GM23248 (cell line): Measurements from ENCODE around the gene C17orf114.
A peak's percentile ranks its signal among the peaks of the same experiment; 100 is the strongest.

Source experiments
- DNase-seq: peaks from one replicate; pipeline ENCODE4 v3.0.0-alpha.2; 2015
- H2AFZ ChIP-seq: fragments of 200-600 bp; sonication (generic); 2 replicates; pipeline ENCODE4 v1.6.1; 2016; ENCODE audit warnings: antibody characterized with exemption
- H3F3A ChIP-seq: fragments of 200-600 bp; sonication (generic); 2 replicates; pipeline ENCODE4 v1.6.1; 2016; ENCODE audit warnings: mild to moderate bottlenecking, antibody characterized with exemption, mixed run types; ENCODE audit not compliant: insufficient read depth
- H3K27ac ChIP-seq: fragments of 200-600 bp; sonication (generic); 2 replicates; pipeline ENCODE4 v1.5.1; 2016; ENCODE audit warnings: mild to moderate bottlenecking
- H3K27me3 ChIP-seq: fragments of 200-600 bp; sonication (generic); replicated peaks from 2 replicates; pipeline ENCODE4 v1.6.1; 2016; ENCODE audit warnings: mild to moderate bottlenecking; ENCODE audit not compliant: insufficient read depth
- H3K36me3 ChIP-seq: fragments of 200-600 bp; sonication (generic); 2 replicates; pipeline ENCODE4 v1.6.1; 2016; ENCODE audit warnings: low read depth, mild to moderate bottlenecking
- H3K4me1 ChIP-seq: fragments of 200-600 bp; sonication (generic); 2 replicates; pipeline ENCODE4 v1.6.1; 2016; ENCODE audit warnings: mild to moderate bottlenecking; ENCODE audit not compliant: insufficient read depth
- H3K4me2 ChIP-seq: fragments of 200-600 bp; sonication (generic); one replicate; pipeline ENCODE4 v1.6.1; 2016; ENCODE audit warnings: mild to moderate bottlenecking; ENCODE audit not compliant: unreplicated experiment
- H3K4me3 ChIP-seq: fragments of 200-600 bp; sonication (generic); 2 replicates; pipeline ENCODE4 v1.5.1; 2016; ENCODE audit warnings: mild to moderate bottlenecking
- H3K79me2 ChIP-seq: fragments of 200-600 bp; sonication (generic); 2 replicates; pipeline ENCODE4 v1.6.1; 2016; ENCODE audit warnings: mild to moderate bottlenecking; ENCODE audit not compliant: insufficient read depth
- H3K9ac ChIP-seq: fragments of 200-600 bp; sonication (generic); 2 replicates; pipeline ENCODE4 v1.6.1; 2016; ENCODE audit warnings: mild to moderate bottlenecking
- H3K9me2 ChIP-seq: fragments of 200-600 bp; sonication (generic); 2 replicates; pipeline ENCODE4 v1.6.1; 2016; ENCODE audit warnings: mixed run types, mild to moderate bottlenecking, moderate library complexity; ENCODE audit not compliant: insufficient read depth
- H3K9me3 ChIP-seq: fragments of 200-600 bp; sonication (generic); one replicate; pipeline ENCODE4 v1.6.1; 2017; ENCODE audit warnings: low read depth
- H4K20me1 ChIP-seq: fragments of 200-600 bp; sonication (generic); 2 replicates; pipeline ENCODE4 v1.6.0; 2016; ENCODE audit not compliant: insufficient read depth
- EZH2 ChIP-seq: fragments of 200-600 bp; sonication (generic); IDR thresholded peaks from 2 replicates; pipeline ENCODE4 v1.6.1; 2018; ENCODE audit warnings: antibody characterized with exemption, mild to moderate bottlenecking; ENCODE audit not compliant: insufficient read depth, poor library complexity, severe bottlenecking
- EZH2phosphoT487 ChIP-seq: fragments of 200-600 bp; sonication (generic); IDR thresholded peaks from 2 replicates; pipeline ENCODE4 v1.6.1; 2018; ENCODE audit warnings: antibody characterized with exemption, moderate library complexity, mild to moderate bottlenecking, low read depth; ENCODE audit not compliant: insufficient read depth
- WGBS, 2 experiments: methylation state at CpG; one replicate each; pipeline ENCODE4 v1.1.6; 2015 to 2017; ENCODE audit warnings: low lambda C conversion rate in 2 of 2, low coverage in 1 of 2; ENCODE audit errors: missing lambda C conversion rate in 2 of 2; 5-methylcytosine and 5-hydroxymethylcytosine counted together
- in situ Hi-C: fragments of 300-500 bp; cut with MboI; formaldehyde crosslinking; loops from 2 replicates; pipeline ENCODE4 v1.15.0; 2020

The C17orf114 gene

GRCh38 chr17:4811471-4811870, 9.3 kb upstream of the C17orf114 start:
- no peak overlapping the region for H3K4me2 ChIP-seq
- no peak for DNase-seq
- no peaks in the 10 kb centered on the region for H4K20me1 ChIP-seq
- H3K4me1 ChIP-seq, result no peaks in the 10 kb centered on the region
- no peaks in the 10 kb centered on the region for H3K79me2 ChIP-seq
- WGBS, 2 experiments, result 90 to 94% methylated on average over 12 of the region's 12 CpGs
- H3K36me3 ChIP-seq, result no peaks in the 10 kb centered on the region
- no peaks in the 10 kb centered on the region for H3K9me2 ChIP-seq
- H3K27ac ChIP-seq, result no peak overlapping the region
- no peaks in the 10 kb centered on the region for H3K9me3 ChIP-seq
- H3K27me3 ChIP-seq, result no peaks in the 10 kb centered on the region
- no peak overlapping the region for H2AFZ ChIP-seq
- no peaks in the 10 kb centered on the region for H3F3A ChIP-seq
- no peak overlapping the region for H3K4me3 ChIP-seq
- in situ Hi-C loops, result no loop called here
- H3K9ac ChIP-seq, result no peak overlapping the region
- TF ChIP-seq EZH2 (no peak), EZH2phosphoT487 (no peak)

GRCh38 chr17:4810696-4811290, 8.7 kb upstream of the C17orf114 start:
- TF ChIP-seq EZH2 (no peak), EZH2phosphoT487 (no peak)
- Histone ChIP-seq H3K9ac (no peak overlapping the region), H4K20me1 (no peaks in the 10 kb centered on the region), H3K9me3 (no peaks in the 10 kb centered on the region), H3K79me2 (no peaks in the 10 kb centered on the region), H3K27ac (no peak overlapping the region), H3K9me2 (no peaks in the 10 kb centered on the region), H3F3A (no peaks in the 10 kb centered on the region), H3K36me3 (no peaks in the 10 kb centered on the region), H2AFZ (no peak overlapping the region), H3K4me1 (peaks cover 4% of the 10 kb centered on the region; the same call in 1 of the 2 replicates), H3K4me2 (no peak overlapping the region), H3K27me3 (no peaks in the 10 kb centered on the region), H3K4me3 (no peak overlapping the region)
- in situ Hi-C loops, result no loop called here
- 82 to 84% methylated on average over 13 of the region's 13 CpGs for WGBS, 2 experiments
- no peak for DNase-seq

- DNase-seq, result peak; percentile 20
- Histone ChIP-seq H3K36me3 (no peaks in the 10 kb centered on the region), H3K9me3 (no peaks in the 10 kb centered on the region), H3K9ac (no peak overlapping the region), H3K27ac (no peak overlapping the region), H3K4me2 (no peak overlapping the region), H3K27me3 (no peaks in the 10 kb centered on the region), H3K79me2 (no peaks in the 10 kb centered on the region), H3K4me1 (peaks cover 4% of the 10 kb centered on the region; the same call in 1 of the 2 replicates), H3K4me3 (no peak overlapping the region), H3K9me2 (no peaks in the 10 kb centered on the region), H3F3A (no peaks in the 10 kb centered on the region), H2AFZ (no peak overlapping the region), H4K20me1 (no peaks in the 10 kb centered on the region)
- 81 to 84% methylated on average over 6 of the region's 6 CpGs for WGBS, 2 experiments
- in situ Hi-C loops, result no loop called here
- no peak for TF ChIP-seq EZH2
These were observed 6.2 kb upstream of the C17orf114 start for GRCh38 chr17:4808378-4808767.

- DNase-seq, result peak; percentile 48
- no peak for TF ChIP-seq EZH2phosphoT487
- TF ChIP-seq EZH2, result no peak
- H3K9me2 ChIP-seq, result no peaks in the 10 kb centered on the region
- WGBS, 2 experiments, result 29 to 45% methylated on average over 16 to 32 of the region's 32 CpGs
- H3K36me3 ChIP-seq, result no peaks in the 10 kb centered on the region
- H3K27me3 ChIP-seq, result no peaks in the 10 kb centered on the region
- H3K4me2 ChIP-seq, result peak overlapping the region; percentile 78
- peak overlapping the region; percentile 88 for H3K4me3 ChIP-seq
- peaks cover 4% of the 10 kb centered on the region; the same call in 1 of the 2 replicates for H3K4me1 ChIP-seq
- H3K9ac ChIP-seq, result peak overlapping the region; percentile 82
- peak overlapping the region; percentile 72 for H2AFZ ChIP-seq
- H3K79me2 ChIP-seq, result no peaks in the 10 kb centered on the region
- no peaks in the 10 kb centered on the region for H4K20me1 ChIP-seq
- no peak overlapping the region for H3K27ac ChIP-seq
- H3F3A ChIP-seq, result no peaks in the 10 kb centered on the region
- no peaks in the 10 kb centered on the region for H3K9me3 ChIP-seq
- in situ Hi-C loops, result no loop called here
These were observed 5.7 kb upstream of the C17orf114 start for GRCh38 chr17:4807605-4808377.
